HL-60 (cell line): ENCODE results near the gene MLC1.

ENCODE experiments used
- GABPA ChIP-seq: IDR thresholded peaks from 2 replicates; pipeline ENCODE4 v1.6.1; 2012; ENCODE audit warnings: low read depth
- POLR2AphosphoS5 ChIP-seq: IDR thresholded peaks from 2 replicates; pipeline ENCODE4 v1.6.1; 2012; ENCODE audit warnings: low read depth
- SPI1 ChIP-seq: IDR thresholded peaks from 2 replicates; pipeline ENCODE4 v1.6.1; 2012; ENCODE audit warnings: low read depth, mild to moderate bottlenecking, borderline replicate concordance
- TF ChIP-seq, protein P1 (sequence below): IDR thresholded peaks from one replicate; pipeline ENCODE4 v1.5.1; 2011; ENCODE audit warnings: low read length, control low read depth, inconsistent platforms; ENCODE audit not compliant: insufficient read depth
- TF ChIP-seq, protein P2 (sequence below): IDR thresholded peaks from 2 replicates; pipeline ENCODE4 v1.6.1; 2012; ENCODE audit warnings: low read depth; ENCODE audit not compliant: insufficient replicate concordance

DNA sequence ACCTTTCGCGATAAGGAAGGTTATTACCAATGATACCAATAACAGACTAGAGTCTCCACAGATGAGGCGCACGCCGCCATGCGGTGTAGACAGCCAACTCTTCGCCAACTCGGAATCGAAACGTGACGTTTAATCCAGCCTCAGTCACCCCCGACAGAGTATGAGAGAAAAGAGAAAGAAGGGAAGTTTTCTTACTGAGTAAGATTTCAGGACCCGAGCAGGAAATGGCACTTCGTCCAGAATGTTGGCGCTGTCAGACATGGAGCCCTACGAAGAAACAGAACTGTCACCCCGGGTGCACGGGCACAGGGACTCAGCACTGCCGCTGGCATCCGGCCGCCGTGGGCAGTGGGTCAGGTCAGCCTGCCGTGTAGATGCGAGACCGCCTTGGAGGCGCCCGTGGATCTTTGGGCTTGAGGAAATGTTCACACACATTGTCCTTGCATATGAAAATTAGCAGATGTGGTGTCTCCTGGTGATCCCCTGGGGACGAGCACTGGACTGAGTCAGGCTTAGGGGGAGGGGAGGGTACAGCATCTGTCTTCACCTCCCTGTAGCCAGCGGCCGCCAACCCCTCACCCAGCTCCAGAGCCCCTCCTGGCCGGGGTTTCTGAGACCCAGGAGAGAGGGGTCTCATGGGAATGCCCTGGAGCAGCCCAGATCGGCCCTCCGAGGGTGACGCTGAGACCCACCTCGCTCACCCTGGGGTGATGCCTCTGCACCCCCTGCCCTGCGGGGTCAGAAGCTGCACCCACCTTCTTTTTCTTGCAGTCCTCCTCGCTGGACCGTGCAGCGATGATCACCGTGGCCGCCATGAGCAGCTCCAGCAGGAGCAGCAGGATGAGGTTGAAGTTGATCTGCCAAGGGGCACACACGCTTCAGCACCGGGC, 8.3 kb downstream of the MLC1 start:
- TF ChIP-seq POLR2AphosphoS5 = no peak
- TF ChIP-seq, protein P1, sequence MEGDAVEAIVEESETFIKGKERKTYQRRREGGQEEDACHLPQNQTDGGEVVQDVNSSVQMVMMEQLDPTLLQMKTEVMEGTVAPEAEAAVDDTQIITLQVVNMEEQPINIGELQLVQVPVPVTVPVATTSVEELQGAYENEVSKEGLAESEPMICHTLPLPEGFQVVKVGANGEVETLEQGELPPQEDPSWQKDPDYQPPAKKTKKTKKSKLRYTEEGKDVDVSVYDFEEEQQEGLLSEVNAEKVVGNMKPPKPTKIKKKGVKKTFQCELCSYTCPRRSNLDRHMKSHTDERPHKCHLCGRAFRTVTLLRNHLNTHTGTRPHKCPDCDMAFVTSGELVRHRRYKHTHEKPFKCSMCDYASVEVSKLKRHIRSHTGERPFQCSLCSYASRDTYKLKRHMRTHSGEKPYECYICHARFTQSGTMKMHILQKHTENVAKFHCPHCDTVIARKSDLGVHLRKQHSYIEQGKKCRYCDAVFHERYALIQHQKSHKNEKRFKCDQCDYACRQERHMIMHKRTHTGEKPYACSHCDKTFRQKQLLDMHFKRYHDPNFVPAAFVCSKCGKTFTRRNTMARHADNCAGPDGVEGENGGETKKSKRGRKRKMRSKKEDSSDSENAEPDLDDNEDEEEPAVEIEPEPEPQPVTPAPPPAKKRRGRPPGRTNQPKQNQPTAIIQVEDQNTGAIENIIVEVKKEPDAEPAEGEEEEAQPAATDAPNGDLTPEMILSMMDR = no peak
- TF ChIP-seq, protein P2, sequence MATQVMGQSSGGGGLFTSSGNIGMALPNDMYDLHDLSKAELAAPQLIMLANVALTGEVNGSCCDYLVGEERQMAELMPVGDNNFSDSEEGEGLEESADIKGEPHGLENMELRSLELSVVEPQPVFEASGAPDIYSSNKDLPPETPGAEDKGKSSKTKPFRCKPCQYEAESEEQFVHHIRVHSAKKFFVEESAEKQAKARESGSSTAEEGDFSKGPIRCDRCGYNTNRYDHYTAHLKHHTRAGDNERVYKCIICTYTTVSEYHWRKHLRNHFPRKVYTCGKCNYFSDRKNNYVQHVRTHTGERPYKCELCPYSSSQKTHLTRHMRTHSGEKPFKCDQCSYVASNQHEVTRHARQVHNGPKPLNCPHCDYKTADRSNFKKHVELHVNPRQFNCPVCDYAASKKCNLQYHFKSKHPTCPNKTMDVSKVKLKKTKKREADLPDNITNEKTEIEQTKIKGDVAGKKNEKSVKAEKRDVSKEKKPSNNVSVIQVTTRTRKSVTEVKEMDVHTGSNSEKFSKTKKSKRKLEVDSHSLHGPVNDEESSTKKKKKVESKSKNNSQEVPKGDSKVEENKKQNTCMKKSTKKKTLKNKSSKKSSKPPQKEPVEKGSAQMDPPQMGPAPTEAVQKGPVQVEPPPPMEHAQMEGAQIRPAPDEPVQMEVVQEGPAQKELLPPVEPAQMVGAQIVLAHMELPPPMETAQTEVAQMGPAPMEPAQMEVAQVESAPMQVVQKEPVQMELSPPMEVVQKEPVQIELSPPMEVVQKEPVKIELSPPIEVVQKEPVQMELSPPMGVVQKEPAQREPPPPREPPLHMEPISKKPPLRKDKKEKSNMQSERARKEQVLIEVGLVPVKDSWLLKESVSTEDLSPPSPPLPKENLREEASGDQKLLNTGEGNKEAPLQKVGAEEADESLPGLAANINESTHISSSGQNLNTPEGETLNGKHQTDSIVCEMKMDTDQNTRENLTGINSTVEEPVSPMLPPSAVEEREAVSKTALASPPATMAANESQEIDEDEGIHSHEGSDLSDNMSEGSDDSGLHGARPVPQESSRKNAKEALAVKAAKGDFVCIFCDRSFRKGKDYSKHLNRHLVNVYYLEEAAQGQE = no peak
- no peak for TF ChIP-seq GABPA
- TF ChIP-seq SPI1 = no peak
